Measurements from ENCODE around the gene CPEB4.

The CPEB4 gene

DNA sequence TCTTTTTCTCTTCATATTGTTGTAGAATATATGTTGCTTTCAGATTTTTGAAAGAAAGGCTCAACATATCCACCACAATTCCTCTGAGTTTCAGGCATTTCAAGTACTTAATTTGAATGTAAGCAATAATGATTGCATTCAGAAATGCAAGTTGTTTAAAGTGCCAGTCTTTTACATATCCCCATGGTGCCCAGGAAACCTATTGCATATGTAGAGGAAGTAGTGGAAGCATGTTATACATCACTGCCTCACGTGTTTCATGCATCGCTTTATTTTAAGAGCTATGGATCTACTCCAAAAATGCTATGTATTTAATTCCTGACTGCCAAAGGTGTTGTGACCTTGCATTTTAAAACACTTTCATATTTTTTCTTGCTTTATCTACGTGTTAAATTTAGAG is 28.1 kb downstream of the CPEB4 start:
- DNase-seq (ENCODE audit: low spot score): no peak

DNA sequence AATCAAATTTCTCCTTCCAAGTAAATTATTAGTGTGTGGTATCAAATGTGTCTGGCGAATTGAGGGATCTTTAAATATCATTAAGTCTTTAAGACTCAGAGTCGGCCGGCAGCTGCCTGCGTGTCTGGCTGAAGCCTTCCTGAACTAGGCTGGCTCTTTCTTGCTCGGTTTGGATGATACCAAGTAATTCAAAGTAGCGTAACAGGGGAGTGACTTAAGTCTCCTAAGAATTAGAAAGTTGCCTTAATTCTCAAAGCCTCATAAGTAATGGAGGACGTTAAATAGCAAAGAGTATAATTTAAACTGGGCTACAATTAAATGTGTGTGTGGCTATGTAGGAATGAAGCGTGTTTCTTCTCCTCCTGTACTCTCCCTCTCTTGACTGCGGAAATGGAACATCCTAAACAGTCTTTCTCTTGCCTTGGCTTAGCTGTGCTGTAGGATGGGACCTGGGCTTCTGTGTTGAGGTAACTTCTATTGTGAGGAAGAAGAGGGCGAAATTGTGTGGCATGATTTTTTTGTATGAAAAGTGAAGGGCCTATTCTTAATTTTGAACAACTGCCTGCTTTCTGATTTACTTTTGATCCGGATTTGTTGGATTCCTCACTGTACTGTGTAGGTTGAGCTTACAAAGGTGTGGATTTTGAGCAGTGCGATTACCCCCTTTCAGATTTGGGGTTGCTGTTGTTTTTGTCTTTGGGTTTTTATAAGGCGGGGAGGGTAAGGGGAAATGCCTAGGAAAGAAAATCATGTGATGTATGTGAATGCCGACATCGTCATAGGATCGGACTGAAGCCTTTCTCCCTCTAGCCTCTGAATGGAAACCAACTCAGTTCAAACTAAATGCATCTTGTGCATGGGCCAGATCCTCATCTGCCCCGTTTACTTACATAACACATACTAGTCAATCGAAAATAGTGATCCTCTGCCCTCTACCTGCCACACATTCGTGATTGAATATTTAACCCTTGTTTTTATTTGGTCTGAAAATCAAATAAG is 29.9 kb downstream of the CPEB4 start:
- DNase-seq (ENCODE audit: low spot score): peak; percentile 71

DNA sequence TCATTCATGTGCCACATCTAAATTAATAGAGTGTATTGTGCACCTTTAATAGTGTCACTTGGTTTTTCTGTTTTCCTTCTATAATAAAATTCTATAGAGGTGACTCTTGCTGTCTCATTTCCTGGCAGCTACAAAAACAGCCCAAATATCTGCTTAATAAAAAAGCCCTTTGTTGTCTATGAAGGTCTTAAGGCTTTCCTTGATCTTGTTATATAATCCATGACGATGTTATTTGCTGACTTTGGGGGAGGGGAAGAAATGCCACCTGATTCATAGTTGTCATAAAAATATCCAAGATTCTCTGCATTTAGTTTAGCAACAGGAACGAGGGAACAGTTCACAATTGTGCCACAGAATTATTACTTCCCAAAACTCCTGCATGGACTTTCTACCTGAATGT is 31.3 kb downstream of the CPEB4 start:
- DNase-seq (ENCODE audit: low spot score): no peak

DNA sequence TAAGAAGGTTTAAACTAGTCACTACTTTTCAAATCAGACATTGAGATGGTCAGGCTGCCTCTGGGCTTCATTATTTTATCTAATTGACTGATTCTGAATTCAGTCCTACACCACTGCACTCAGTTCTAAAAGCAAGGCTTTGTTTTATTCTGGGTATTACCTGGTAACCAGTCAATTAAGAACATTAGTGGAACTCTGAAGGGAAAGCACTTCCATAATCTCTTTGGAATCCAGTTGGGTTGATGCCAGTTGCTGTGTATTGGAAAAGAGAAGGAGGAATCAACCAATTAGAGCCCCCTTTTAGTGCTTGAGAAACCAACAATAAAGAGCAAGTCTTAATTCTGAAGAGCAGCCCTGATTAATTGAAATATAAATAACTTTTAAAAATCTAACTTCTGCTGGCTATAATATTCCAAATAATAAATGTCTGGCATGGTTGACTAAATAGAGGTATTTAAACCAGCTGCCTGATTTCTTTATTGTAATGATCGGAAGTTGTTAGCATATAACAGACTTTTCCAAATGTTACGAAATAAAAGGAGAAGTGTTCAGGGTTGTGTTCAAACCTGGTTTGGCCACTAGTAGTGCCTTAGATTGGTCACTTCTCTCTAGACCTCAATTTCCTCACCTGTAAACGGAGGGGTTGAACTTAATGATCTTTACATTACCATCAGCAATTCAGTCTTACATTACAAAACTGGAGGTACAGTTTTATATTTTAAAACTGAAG is 32.0 kb downstream of the CPEB4 start:
- no peak for DNase-seq (ENCODE audit: low spot score)

DNA sequence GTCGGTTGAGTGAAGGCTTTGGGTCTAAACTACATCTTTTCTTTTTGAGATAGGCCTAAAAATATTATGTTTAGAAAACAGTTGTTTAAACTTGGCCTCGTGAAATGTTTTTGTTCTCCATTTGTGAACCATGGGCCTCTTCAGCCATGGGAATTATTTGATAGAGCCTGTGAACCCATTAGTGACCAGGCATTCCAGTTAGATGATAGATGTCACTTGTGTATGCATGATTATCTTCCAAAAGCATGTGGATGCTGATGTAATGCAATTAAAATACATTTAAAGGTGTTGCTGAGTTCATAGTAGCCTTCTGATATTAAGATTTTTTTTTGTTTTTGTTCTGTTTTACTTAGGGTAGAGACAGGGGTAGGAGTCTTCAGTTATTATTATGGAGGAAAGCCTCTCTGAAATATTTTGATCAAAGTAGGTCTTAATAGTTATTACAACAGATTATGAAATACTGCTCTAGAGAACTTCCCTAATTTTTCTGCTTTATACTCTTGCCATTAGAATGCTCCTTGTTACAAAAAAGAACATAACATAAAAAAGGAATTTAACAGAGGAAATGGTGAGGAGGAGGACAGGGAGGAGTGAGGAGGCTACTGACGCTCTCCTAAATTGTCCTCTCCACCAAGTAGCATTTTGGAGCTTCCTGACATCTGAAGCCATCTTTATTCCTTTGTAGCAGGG is 32.9 kb downstream of the CPEB4 start:
- DNase-seq (ENCODE audit: low spot score): peak; percentile 13

DNA sequence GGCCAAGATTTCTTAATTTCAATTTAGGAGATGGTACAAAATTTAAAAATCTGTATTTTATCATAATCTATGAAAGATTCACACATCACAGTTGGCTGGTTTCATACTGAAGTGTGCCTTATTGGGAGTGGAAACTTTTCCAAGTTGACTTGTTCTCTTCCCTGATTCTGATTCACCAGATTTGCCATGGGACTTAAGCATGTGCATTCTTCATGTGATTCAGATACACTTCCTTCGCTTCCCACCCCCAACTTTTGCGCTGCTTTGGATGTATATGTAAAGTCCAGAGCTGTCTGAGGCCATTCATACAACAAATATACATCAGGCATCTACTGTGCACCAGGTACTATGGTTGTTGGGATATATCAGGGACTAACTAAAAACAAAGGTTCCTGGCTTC is 34.4 kb downstream of the CPEB4 start:
- DNase-seq (ENCODE audit: low spot score): no peak

DNA sequence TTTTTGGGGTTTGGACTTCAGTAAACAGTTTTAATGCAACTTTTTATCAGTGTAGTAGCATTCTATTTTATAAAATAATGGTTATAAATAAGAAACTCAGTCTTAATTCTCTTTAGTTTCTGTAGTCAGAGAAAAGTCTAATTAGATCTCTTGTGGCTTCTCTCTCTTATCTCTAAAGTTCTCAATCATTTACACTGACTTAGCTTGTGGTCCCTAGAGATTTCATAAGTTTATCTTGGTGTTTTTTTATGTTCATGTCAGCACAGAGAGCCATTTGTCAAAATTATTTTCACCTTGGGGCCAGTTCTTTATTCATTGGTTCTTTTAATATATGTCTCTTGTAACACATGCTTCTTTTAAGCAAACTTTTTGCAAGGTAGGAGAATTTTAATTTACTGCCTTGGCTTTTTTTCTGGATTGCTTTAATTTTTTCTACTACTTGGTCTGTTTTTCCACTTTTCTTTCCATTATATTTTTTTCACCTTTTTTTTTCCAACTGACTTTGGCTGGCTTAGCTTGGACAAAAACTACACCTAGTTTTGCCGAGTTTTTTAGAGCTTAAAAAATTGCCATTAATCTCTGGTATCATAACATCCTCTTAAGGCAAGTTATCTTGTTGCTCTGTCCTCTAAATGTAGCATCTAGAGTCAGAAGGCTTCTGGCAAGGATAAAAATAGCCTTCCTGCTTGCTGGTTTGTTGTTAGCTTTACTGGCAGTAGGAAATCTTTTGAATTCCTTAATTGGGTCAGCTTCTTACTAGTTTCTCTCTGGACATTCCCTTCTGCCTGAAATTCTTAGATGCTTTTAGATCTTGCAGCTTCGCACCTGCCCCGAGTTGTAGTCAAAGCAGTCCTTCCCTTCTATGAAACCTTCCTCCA is 35.3 kb downstream of the CPEB4 start:
- DNase-seq (ENCODE audit: low spot score): peak; percentile 23

DNA sequence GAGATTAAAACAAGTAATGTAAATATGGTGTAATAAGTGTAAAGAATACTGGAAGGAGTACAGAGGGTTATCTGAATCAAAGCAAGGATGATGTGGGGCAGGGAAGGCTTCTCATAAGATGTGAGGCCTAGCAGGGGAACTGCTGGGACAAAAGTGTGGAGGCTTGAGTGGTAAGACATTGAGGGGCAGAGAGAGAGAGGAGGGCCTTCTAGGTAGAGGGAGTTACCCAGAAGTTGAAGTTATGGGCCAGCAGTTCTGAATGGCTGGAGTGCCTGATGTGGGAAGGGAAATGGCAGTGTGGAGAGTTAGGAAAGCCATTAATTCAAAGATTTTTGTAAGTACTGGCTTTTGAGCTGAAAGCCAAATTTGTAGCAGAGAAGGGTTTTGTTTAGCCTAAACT is 36.8 kb downstream of the CPEB4 start:
- DNase-seq (ENCODE audit: low spot score): no peak

DNA sequence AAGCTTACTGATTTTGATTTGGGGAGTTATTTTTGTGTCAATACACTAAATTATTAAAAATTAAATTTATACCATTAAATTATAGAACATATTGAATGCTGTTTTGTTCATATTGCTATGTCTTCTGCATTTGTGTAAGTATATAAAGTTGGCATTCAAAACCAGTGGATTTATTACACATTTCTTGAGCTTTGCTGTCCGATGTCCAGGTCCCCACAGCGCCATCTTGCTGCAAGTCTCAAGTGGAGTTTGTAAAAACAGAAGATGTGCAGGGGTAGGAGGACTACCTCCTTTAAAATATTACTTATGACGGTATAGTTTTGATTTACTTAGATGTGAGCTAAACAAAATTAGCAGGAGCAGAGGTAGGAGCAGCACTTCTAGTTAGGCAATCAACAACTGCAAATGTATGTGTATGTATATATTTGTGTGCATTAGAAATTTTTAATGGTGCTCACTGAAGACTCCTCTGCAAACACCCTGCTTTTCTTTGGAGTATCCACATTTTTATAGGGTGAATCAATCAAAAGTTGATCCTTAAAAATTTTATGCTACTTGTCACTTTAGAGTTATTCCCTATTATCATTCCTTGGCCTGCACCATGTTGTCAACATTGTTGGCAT is 37.4 kb downstream of the CPEB4 start:
- peak; percentile 34 for DNase-seq (ENCODE audit: low spot score)

DNA sequence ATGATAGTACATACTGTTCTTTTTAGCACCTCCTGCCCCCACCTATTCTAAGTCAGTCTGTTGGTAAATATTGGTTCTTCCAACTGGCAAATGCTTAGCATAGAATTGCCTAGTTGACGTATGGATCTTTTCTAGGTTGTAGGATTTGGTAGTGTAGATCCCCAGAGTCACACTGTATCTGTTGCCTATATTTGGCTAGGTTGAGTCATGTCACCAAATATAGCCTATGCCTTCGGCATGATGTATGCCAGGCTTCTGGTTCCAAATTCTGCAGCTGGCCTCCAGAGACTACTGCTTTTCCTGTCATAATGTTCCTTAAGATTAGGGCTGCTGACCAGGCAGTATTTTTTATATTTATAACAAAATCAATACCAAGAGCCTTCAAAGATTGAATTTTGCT is 38.2 kb downstream of the CPEB4 start:
- peak; percentile 37 for DNase-seq (ENCODE audit: low spot score)

DNA sequence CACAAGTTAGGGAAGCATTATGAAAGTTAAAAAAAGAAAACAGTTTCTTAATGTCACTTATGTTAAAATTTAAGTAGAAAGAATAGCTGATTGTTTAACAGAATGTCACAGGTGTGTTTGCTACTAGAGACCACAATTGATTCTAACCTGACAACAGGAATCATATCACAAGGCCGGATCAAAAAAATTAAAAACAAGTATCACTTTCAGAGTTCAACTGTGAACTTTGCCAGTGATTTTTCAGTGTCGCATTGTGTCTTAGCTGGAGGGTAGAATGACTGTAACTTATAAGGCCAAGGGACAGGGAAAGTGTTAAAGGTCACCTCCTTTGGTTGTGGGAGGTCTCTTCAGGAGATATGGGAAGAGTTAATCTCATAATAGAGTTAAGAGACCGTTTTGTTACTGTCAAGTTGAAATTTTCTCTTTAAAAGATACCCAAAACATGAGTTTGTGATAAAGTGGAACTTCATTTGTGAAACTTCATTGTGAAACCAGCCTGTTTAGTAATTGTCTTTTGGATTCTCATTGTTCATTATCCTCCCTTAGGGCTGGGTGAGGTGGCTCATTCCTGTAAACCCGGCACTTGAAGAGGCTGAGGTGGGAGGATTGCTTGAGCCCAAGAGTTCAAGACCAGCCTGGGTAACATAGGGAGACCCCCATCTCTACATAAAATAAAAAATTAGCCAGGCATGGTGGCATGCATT is 40.9 kb downstream of the CPEB4 start:
- no peak for DNase-seq (ENCODE audit: low spot score)

DNA sequence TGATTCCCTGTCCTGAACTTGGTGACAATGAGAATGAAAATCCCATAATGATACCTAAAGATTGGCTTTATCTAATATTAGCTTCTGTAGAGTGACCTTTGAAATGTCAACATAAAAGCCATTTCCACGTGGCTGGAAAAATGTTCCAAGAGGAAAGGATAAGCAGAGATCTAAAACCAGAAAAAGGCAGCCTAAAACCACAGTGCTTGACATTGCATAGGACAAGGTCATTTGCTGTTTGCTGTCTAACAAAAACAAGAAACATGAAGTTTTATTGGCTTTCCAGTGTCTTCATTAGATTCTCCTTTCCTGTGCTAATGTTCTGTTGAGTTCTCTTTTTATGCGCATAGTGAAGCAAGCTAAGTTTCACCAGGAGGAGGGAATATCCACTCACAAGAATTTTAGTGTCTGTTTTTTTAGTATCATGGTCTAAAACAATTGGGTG is 44.6 kb downstream of the CPEB4 start:
- no peak for DNase-seq (ENCODE audit: low spot score)

DNA sequence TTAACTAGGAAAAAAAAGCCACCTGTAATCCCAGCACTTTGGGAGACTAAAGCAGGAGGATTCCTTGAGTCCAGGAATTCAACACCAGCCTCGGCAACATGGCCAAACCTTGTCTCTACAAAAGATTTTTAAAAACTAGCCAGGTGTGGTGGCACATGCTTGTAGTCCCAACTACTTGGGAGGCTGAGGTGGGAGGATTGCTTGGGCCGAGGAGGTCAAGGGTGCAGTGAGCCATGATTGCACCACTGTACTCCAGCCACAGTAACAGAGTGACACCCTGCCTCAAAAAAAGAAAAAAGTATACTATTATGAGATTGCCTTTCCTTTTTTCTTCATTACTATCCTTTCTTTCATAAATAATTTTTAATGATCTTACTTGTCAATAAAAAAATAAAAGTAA is 45.8 kb downstream of the CPEB4 start:
- DNase-seq (ENCODE audit: low spot score): no peak

DNA sequence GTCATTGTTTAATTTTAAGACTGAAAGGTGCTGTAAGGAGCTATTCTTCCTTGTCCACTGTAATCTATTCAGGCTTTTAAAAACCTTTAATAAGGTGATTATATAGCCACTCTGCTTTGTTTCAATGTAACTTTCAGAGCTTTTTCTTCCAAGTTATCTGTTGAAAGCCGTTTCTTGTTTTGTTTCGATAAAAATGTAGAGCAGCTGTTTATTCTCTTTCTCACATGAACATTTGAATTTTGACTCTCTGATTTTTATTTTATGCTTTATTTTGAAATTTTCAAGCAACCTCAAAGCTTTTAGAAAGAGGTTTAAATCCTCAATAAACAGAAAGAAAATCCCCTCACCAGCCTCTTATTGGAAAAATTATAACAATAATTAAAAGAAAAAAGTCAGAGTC is 47.2 kb downstream of the CPEB4 start:
- DNase-seq (ENCODE audit: low spot score): no peak

DNA sequence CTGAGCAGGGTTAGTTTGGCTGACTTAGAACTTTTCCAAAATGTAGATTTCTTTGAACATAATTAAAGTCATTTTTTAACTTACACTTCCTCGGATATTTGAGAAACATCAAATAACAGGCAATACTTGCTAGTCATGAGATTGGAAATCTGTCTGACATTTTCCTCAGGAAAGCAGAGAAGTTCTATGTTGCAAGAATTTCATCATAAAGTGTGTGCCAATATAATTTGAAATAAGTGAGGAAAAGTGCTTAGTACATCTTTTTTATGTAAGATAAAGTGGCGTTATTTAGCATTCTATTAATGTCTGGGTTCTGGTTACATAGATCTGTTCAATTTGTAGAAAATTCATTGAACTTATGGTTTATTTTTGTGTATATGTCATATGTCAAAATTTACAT is 52.1 kb downstream of the CPEB4 start:
- DNase-seq (ENCODE audit: low spot score): no peak

DNA sequence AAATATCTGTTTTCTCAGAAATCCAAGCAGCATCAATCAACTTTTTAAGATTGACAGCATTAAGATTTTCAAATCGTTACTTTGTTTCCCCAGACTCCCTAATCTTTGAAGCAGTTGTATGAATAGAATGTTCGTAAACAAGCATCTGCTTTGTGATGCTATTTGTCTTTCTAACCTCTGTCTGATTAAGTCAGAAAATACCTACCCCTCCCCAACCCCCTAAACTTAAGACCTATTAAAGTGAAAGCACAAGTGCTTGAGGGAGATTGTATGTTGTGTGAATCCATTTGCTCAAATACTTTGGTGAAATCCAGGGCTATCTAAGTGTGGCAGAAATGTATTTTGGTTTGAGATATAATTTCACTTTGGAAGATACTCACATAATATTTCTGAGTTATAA is 53.0 kb downstream of the CPEB4 start:
- no peak for DNase-seq (ENCODE audit: low spot score)

DNA sequence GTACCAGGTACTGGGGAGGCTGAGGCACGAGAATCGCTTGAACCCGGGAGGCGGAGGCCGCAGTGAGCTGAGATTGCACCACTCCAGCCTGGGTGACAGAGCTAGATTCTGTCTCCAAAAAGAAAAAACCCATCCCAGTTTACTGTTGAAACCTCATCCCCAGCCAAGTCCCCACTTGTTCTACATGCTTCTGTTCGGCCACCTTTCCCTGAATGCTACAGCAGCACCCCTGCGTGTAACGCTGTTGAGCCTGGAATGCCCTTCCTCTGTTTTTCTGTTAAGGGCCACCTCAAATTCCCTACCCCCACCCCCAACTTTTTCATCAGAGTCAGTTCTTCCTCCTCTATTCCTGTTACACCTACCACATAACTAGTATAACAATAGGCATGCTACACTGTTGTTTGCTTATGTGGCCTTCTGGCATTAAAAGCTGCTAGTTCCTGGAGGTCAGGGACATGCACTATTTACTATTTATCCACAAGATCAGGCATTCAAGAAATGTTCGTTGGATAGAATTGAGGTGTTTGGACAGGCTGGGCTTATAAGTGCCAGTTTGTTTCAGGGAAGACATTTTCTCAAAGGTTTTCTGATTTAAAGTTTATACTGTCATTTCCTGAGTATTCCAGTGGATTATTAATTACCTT is 53.7 kb downstream of the CPEB4 start:
- no peak for DNase-seq (ENCODE audit: low spot score)

DNA sequence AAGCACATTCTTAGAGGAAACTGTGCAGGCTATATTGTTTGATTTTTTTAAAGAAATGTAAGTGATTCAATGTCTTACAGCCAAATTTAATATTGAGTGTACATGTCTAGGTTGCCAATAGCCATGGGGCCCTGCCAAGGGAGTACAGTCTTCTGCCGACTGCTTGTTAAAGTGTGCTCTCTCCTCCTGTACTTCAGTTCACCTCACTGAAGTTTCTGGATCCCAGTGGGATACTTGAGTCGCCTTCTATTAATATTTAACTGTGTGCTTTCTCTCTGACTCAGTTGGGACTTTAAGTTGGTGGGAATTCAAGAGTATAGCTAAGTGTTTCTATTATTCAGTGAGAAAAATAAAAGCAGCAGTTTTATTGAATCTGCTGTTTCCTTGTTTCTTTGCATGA is 56.4 kb downstream of the CPEB4 start:
- DNase-seq (ENCODE audit: low spot score): no peak

DNA sequence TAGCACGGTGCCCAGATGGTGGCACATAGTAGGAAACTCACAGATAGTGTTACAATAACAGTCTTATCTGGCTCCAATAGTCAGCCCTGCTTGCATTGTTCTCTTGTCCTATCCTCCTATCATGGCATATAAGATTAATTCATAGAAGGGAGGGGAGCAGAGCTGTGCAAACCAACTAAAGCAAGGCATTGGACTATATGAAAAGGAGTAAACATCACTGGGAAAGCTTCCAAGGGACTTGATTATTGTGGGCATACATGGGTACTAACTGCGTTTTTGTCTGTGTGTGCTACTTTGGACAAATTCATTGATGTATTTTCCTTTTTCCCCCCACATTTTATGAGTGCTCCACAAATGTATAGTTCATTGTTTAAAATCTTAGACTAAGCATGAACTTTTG is 57.0 kb downstream of the CPEB4 start:
- no peak for DNase-seq (ENCODE audit: low spot score)

DNA sequence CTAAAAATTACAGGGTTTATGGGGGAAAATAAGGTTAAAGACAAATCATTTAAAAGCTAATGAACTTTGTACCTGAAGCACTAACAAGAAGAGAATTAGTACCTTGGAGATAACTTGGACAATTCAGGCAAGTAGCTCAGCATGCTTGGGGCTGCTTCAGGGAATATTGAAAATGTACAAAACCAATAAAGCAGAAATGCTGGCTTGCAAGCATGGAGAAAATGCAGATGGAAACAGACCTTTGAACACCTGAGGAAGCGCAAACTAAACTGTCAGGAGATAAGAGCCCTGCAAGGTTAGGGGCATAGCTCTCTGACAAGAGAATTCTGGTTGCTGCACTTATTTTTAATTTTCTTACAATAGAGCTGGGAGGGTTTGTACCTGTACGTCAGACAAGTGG is 58.2 kb downstream of the CPEB4 start:
- no peak for DNase-seq (ENCODE audit: low spot score)
